VCaP (cell line): ENCODE data around the gene GPRASP3.

Experiments
- H3K27ac ChIP-seq: fragments of 450-650 bp; 2 replicates; pipeline ENCODE4 v1.5.1; 2017
- CTCF ChIP-seq: fragments of 450-650 bp; conservative IDR thresholded peaks from 2 replicates; pipeline ENCODE4 v1.5.1; 2017; ENCODE audit warnings: mild to moderate bottlenecking, moderate library complexity

GPRASP3 gene

GRCh38 chrX:102727761-102728160 lies 7.2 kb downstream of the GPRASP3 start:
- TF ChIP-seq CTCF, result no peak
- H3K27ac ChIP-seq, result no peak overlapping the region

- no peak overlapping the region for H3K27ac ChIP-seq
- TF ChIP-seq CTCF, result no peak
Observed at GRCh38 chrX:102728646-102729045, 8.1 kb downstream of the GPRASP3 start.

- TF ChIP-seq CTCF, result no peak
- no peak overlapping the region for H3K27ac ChIP-seq
Observed at GRCh38 chrX:102739657-102740056, 19.1 kb downstream of the GPRASP3 start.

- no peak for TF ChIP-seq CTCF
- no peak overlapping the region for H3K27ac ChIP-seq
Observed at GRCh38 chrX:102744307-102744706, 23.8 kb downstream of the GPRASP3 start.

GRCh38 chrX:102745513-102745856 lies 24.9 kb downstream of the GPRASP3 start:
- no peak for TF ChIP-seq CTCF
- H3K27ac ChIP-seq, result no peak overlapping the region

GRCh38 chrX:102745857-102746584 lies 25.5 kb downstream of the GPRASP3 start:
- H3K27ac ChIP-seq, result no peak overlapping the region

GRCh38 chrX:102765217-102765616 lies 44.7 kb downstream of the GPRASP3 start:
- H3K27ac ChIP-seq, result no peak overlapping the region
- TF ChIP-seq CTCF, result no peak

More at GRCh38 chrX:102745857-102746584, 25.5 kb downstream of the GPRASP3 start:
- TF ChIP-seq CTCF, result no peak
